OCI-LY7 (cell line): ENCODE measurements around the gene STYXL1. TPM values are rescaled to one million over a fixed set of nuclear protein-coding genes. Genes with fewer than 3 reads are reported as not detected.

Experiments used
- BruUV-seq: library from RNA; stranded (reverse); fragments of 400-500 nt; replicated peaks from 2 replicates; lab custom pipeline; 2021; lab: Mats Ljungman, UMichigan
- CTCF ChIA-PET: fragments of 300-600 bp; sonication (Branson Sonifier 250); formaldehyde crosslinking; loops from one replicate; lab custom pipeline; 2022; ENCODE audit warnings: antibody characterized with exemption; ENCODE audit not compliant: unreplicated experiment; lab: Charles Lee
- POLR2A ChIA-PET: fragments of 300-600 bp; sonication (Branson Sonifier 250); formaldehyde crosslinking; loops from one replicate; lab custom pipeline; 2022; ENCODE audit warnings: antibody characterized with exemption; lab: Charles Lee
- DNase-seq: peaks from one replicate; pipeline ENCODE4 v3.0.0-alpha.2; 2015; ENCODE audit warnings: low spot score
- H2AFZ ChIP-seq: fragments of 200-600 bp; sonication (generic), shearing (Covaris generic); 2 replicates; pipeline ENCODE4 v1.6.1; 2014; ENCODE audit warnings: mild to moderate bottlenecking, antibody characterized with exemption, low read length, moderate library complexity
- H3K27ac ChIP-seq: fragments of 200-600 bp; sonication (generic); 2 replicates; pipeline ENCODE4 v1.5.1; 2014; ENCODE audit warnings: mixed run types, low read depth, mild to moderate bottlenecking, moderate library complexity, low read length, inconsistent platforms; ENCODE audit not compliant: poor library complexity, severe bottlenecking
- H3K36me3 ChIP-seq: fragments of 200-600 bp; sonication (generic); 2 replicates; pipeline ENCODE4 v1.6.1; 2014; ENCODE audit warnings: mild to moderate bottlenecking, antibody characterized with exemption, low read length, moderate library complexity, mixed read lengths; ENCODE audit not compliant: insufficient read depth
- H3K4me1 ChIP-seq: fragments of 200-600 bp; sonication (generic); 2 replicates; pipeline ENCODE4 v1.5.1; 2014; ENCODE audit warnings: mild to moderate bottlenecking, low read length; ENCODE audit not compliant: insufficient read depth, poor library complexity, severe bottlenecking
- H3K4me2 ChIP-seq: fragments of 200-600 bp; sonication (generic); 2 replicates; pipeline ENCODE4 v1.6.1; 2014; ENCODE audit warnings: mild to moderate bottlenecking, low read length
- H3K4me3 ChIP-seq: fragments of 200-600 bp; sonication (generic); 2 replicates; pipeline ENCODE4 v1.5.1; 2014; ENCODE audit warnings: mild to moderate bottlenecking, low read depth, low read length; ENCODE audit not compliant: poor library complexity, severe bottlenecking
- H3K79me2 ChIP-seq: fragments of 200-600 bp; sonication (generic); 2 replicates; pipeline ENCODE4 v1.6.1; 2016; ENCODE audit warnings: low read depth, mild to moderate bottlenecking, low read length, moderate library complexity, mixed read lengths; ENCODE audit not compliant: insufficient read depth
- H3K9me2 ChIP-seq: fragments of 200-600 bp; sonication (generic); 2 replicates; pipeline ENCODE4 v1.6.1; 2016; ENCODE audit warnings: mild to moderate bottlenecking, low read length, mixed read lengths; ENCODE audit not compliant: insufficient read depth
- H3K9me3 ChIP-seq: fragments of 200-600 bp; sonication (generic); 2 replicates; pipeline ENCODE4 v1.6.1; 2014; ENCODE audit warnings: mild to moderate bottlenecking, mixed run types, low read length, mixed read lengths
- H4K20me1 ChIP-seq: fragments of 200-600 bp; sonication (generic); 2 replicates; pipeline ENCODE4 v1.6.1; 2014; ENCODE audit warnings: mild to moderate bottlenecking, antibody characterized with exemption, low read length, moderate library complexity, mixed read lengths; ENCODE audit not compliant: insufficient read depth
- EZH2phosphoT487 ChIP-seq: fragments of 200-600 bp; sonication (generic); IDR thresholded peaks from 2 replicates; pipeline ENCODE4 v1.6.1; 2018; ENCODE audit warnings: low read depth, borderline replicate concordance, mild to moderate bottlenecking, mixed run types, antibody characterized with exemption, low read length, moderate library complexity, mixed read lengths
- intact Hi-C: fragments of 100-400 bp; cut with micrococcal nuclease; formaldehyde crosslinking; loops from one replicate; pipeline ENCODE4 v1.10.0; 2022; ENCODE audit not compliant: unreplicated experiment
- total RNA-seq, 2 experiments: library from RNA; depleted of rRNA in 1 of 2; stranded (reverse); fragments of >200 nt in 1 of 2; shearing (Covaris generic) in 1 of 2; gene quantifications; 2 replicates each; pipeline ENCODE4 v1.2.3, GENCODE V29; 2014 to 2022
- TF ChIP-seq, protein P1 (sequence below): fragments of 200-600 bp; sonication (generic); conservative IDR thresholded peaks from 2 replicates; pipeline ENCODE4 v1.5.1; 2014; ENCODE audit warnings: mild to moderate bottlenecking, antibody characterized with exemption, low read length, moderate library complexity, mixed read lengths

Gene STYXL1
- total RNA-seq, 2 experiments from 2014 or later = 27.6 to 37.4 TPM

GRCh38 chr7:76048668-76048988, 828 bp upstream of the STYXL1 start:
- peak; percentile 83 for DNase-seq
- Histone ChIP-seq H3K27ac (peak overlapping the region; percentile 74), H3K79me2 (peaks cover 72% of the 10 kb centered on the region), H4K20me1 (peaks cover 20% of the 10 kb centered on the region), H3K9me2 (no peaks in the 10 kb centered on the region), H3K9me3 (no peaks in the 10 kb centered on the region), H3K36me3 (peaks cover 39% of the 10 kb centered on the region), H3K4me1 (peaks cover 7% of the 10 kb centered on the region), H2AFZ (peak overlapping the region; percentile 64; the same call in 1 of the 2 replicates), H3K4me3 (peak overlapping the region; percentile 96), H3K4me2 (peak overlapping the region; percentile 91)
- CTCF ChIA-PET = no interaction called here
- BruUV-seq = no TSS peak
- intact Hi-C loops = loop anchor here (5.0 kb wide), 1 partner anchor 309 kb away; the partner anchor contains the start of gene YWHAG
- no peak for TF ChIP-seq EZH2phosphoT487
- POLR2A ChIA-PET = interaction anchor here (1.2 to 1.5 kb wide), 3 partner anchors 18 to 28 kb away, joined by 3 to 4 read pairs (median 4); no protein-coding TSS in a partner anchor

- POLR2A ChIA-PET = interaction anchor here (0.5 to 1.5 kb wide), 7 partner anchors 10 to 1386 kb away, joined by 3 to 4 read pairs (median 3); no protein-coding TSS in a partner anchor
- BruUV-seq = TSS peak; percentile 84
- Histone ChIP-seq H3K4me1 (peaks cover 7% of the 10 kb centered on the region), H2AFZ (peak overlapping the region; percentile 64), H4K20me1 (peaks cover 20% of the 10 kb centered on the region), H3K27ac (peak overlapping the region; percentile 74), H3K79me2 (peaks cover 60% of the 10 kb centered on the region), H3K9me3 (no peaks in the 10 kb centered on the region), H3K4me2 (peak overlapping the region; percentile 91), H3K36me3 (peaks cover 29% of the 10 kb centered on the region), H3K9me2 (no peaks in the 10 kb centered on the region), H3K4me3 (peak overlapping the region; percentile 96)
- TF ChIP-seq, protein P1, sequence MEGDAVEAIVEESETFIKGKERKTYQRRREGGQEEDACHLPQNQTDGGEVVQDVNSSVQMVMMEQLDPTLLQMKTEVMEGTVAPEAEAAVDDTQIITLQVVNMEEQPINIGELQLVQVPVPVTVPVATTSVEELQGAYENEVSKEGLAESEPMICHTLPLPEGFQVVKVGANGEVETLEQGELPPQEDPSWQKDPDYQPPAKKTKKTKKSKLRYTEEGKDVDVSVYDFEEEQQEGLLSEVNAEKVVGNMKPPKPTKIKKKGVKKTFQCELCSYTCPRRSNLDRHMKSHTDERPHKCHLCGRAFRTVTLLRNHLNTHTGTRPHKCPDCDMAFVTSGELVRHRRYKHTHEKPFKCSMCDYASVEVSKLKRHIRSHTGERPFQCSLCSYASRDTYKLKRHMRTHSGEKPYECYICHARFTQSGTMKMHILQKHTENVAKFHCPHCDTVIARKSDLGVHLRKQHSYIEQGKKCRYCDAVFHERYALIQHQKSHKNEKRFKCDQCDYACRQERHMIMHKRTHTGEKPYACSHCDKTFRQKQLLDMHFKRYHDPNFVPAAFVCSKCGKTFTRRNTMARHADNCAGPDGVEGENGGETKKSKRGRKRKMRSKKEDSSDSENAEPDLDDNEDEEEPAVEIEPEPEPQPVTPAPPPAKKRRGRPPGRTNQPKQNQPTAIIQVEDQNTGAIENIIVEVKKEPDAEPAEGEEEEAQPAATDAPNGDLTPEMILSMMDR = no peak
- no peak for TF ChIP-seq EZH2phosphoT487
- CTCF ChIA-PET = no interaction called here
- DNase-seq = peak; percentile 42
- intact Hi-C loops = loop anchor here (5.0 kb wide), 1 partner anchor 310 kb away; the partner anchor contains the start of gene YWHAG
Observed at GRCh38 chr7:76047305-76047810, 442 bp downstream of the STYXL1 start.

DNA sequence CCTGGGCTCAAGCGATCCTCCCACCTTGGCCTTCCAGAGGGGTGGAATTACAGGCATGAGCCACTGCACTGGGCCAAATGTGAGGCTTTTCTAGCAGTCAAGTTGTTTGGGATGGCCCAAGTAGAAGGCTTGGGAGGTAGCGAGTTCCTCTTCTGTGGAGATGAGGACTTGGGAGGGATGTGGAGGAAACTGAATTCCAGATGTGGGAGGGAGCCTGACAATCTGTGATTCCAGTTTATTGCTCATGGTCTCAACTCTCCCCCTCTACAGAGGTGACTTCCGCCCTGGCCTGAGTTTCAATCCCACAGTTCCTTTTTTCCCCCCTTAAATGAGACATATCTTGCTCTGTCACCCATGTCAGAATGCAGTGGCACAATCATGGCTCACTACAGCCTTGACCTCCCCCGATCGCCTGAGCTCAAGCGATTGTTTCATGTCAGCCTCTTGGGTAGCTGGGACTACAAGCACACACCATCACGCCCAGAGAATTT, 3.4 kb downstream of the STYXL1 start:
- Histone ChIP-seq H3K9me3 (no peaks in the 10 kb centered on the region), H3K4me1 (peaks cover 6% of the 10 kb centered on the region), H3K27ac (no peak overlapping the region), H4K20me1 (peaks cover 15% of the 10 kb centered on the region), H3K4me3 (no peak overlapping the region), H2AFZ (no peak overlapping the region), H3K9me2 (no peaks in the 10 kb centered on the region), H3K36me3 (peaks cover 5% of the 10 kb centered on the region), H3K4me2 (no peak overlapping the region), H3K79me2 (peaks cover 31% of the 10 kb centered on the region)
- TF ChIP-seq, protein P1 = no peak
- TF ChIP-seq EZH2phosphoT487 = no peak
- no peak for DNase-seq
- POLR2A ChIA-PET = interaction anchor here (0.5 kb wide), 1 partner anchor 8 kb away, joined by 6 read pairs; no protein-coding TSS in a partner anchor
- intact Hi-C loops = no loop called here
- CTCF ChIA-PET = no interaction called here
- BruUV-seq = TSS peak; percentile 33
